Vagina (tissue), 2 donors: ENCODE measurements around the gene IQGAP2.

Experiments used
- CTCF ChIP-seq, 3 experiments: fragments of 450-650 bp in 2 of 3; fragments of 200-600 bp in 1 of 3; sonication (generic) in 1 of 3; IDR thresholded peaks; one replicate each; pipeline ENCODE4 v1.5.1; 2017 to 2019; ENCODE audit warnings: antibody characterized with exemption in 3 of 3, mild to moderate bottlenecking in 2 of 3, moderate library complexity in 2 of 3
- POLR2A ChIP-seq, 2 donors: fragments of 450-650 bp; IDR thresholded peaks; one replicate each; pipeline ENCODE4 v1.6.1; 2017; ENCODE audit warnings: antibody characterized with exemption in 2 of 2, mild to moderate bottlenecking in 2 of 2, moderate library complexity in 2 of 2

- TF ChIP-seq CTCF (IDR thresholded peaks at IDR 0.05) (no peak), POLR2A (IDR thresholded peaks at IDR 0.05) (no peak)
Observed at GRCh38 chr5:76576996-76577395, 173.9 kb downstream of the IQGAP2 start.
